Measurements from ENCODE around the gene LDHAL6A.

GRCh38 chr11:18493310-18493709 lies 37.7 kb downstream of the LDHAL6A start:
- TF ChIP-seq FOSL2 (IDR thresholded peaks at IDR 0.05) (no peak), FOSL2 (CRISPR knock-in tag; IDR thresholded peaks at IDR 0.05) (no peak), HMGXB4 (CRISPR knock-in tag; IDR thresholded peaks at IDR 0.05; ENCODE audit: borderline replicate concordance) (no peak), CTCF (IDR thresholded peaks at IDR 0.05) (no peak), RAD21 (conservative IDR thresholded peaks at IDR 0.05 in 1 of 2, IDR thresholded peaks at IDR 0.05 in 1 of 2) (no peak), MYC (IDR thresholded peaks at IDR 0.05; ENCODE audit: borderline replicate concordance, low read length) (no peak), MAFK (IDR thresholded peaks at IDR 0.05; ENCODE audit: partially characterized antibody) (no peak), ELK1 (IDR thresholded peaks at IDR 0.05; ENCODE audit: low read depth, low read length) (no peak), KDM1A (IDR thresholded peaks at IDR 0.05; ENCODE audit: low read depth) (no peak), CEBPB (IDR thresholded peaks at IDR 0.05) (no peak), REST (IDR thresholded peaks at IDR 0.05) (no peak), EP300 (IDR thresholded peaks at IDR 0.05) (no peak), POLR2A (IDR thresholded peaks at IDR 0.05; ENCODE audit: low read length) (no peak), ZC3H11A (IDR thresholded peaks at IDR 0.05) (no peak), RNF2 (IDR thresholded peaks at IDR 0.05; ENCODE audit: borderline replicate concordance, low read depth) (no peak)

Data from A549 (cell line).